Vagina (tissue), 2 donors: Measurements from ENCODE around the gene PPM1M. TPM values are rescaled to one million over a fixed set of nuclear protein-coding genes. Genes with fewer than 3 reads are reported as not detected.

ENCODE experiments used
- DNase-seq, 2 donors: peaks; one replicate each; pipeline ENCODE4 v3.0.0-alpha.2; 2017; ENCODE audit errors: extremely low spot score in 2 of 2
- H3K27ac ChIP-seq: fragments of 200-600 bp; sonication (generic); one replicate; pipeline ENCODE4 v1.5.1; 2019
- H3K27me3 ChIP-seq: fragments of 200-600 bp; sonication (generic); one replicate; pipeline ENCODE4 v1.5.1; 2019
- H3K36me3 ChIP-seq, 2 donors: fragments of 200-600 bp; sonication (generic); one replicate each; pipeline ENCODE4 v1.5.1; 2017 to 2019
- H3K4me1 ChIP-seq: fragments of 200-600 bp; sonication (generic); one replicate; pipeline ENCODE4 v1.5.1; 2019
- H3K4me3 ChIP-seq, 2 donors: fragments of 200-600 bp; sonication (generic); 1 replicate in 1 of 2; 2 replicates in 1 of 2; pipeline ENCODE4 v1.5.1; 2016 to 2019
- H3K9me3 ChIP-seq: fragments of 200-600 bp; sonication (generic); one replicate; pipeline ENCODE4 v1.5.1; 2019
- CTCF ChIP-seq, 3 experiments: fragments of 450-650 bp in 2 of 3; fragments of 200-600 bp in 1 of 3; sonication (generic) in 1 of 3; IDR thresholded peaks; one replicate each; pipeline ENCODE4 v1.5.1; 2017 to 2019; ENCODE audit warnings: antibody characterized with exemption in 3 of 3, mild to moderate bottlenecking in 2 of 3, moderate library complexity in 2 of 3
- POLR2A ChIP-seq, 2 donors: fragments of 450-650 bp; IDR thresholded peaks; one replicate each; pipeline ENCODE4 v1.6.1; 2017; ENCODE audit warnings: antibody characterized with exemption in 2 of 2, mild to moderate bottlenecking in 2 of 2, moderate library complexity in 2 of 2
- POLR2AphosphoS5 ChIP-seq, 2 donors: sonication (generic); formaldehyde crosslinking; IDR thresholded peaks; one replicate each; pipeline ENCODE4 v1.9.0; 2017; ENCODE audit warnings: antibody characterized with exemption in 2 of 2, mild to moderate bottlenecking in 2 of 2, low read depth in 1 of 2; ENCODE audit not compliant: insufficient read depth in 1 of 2
- intact Hi-C: fragments of 100-400 bp; cut with DNase I; formaldehyde crosslinking; loops from one replicate; pipeline ENCODE4 v1.15.1; 2023
- total RNA-seq: library from RNA; depleted of rRNA; stranded (reverse); fragments of >200 nt; gene quantifications from one replicate; pipeline ENCODE4 v1.2.3, GENCODE V29; 2016

Gene PPM1M
- total RNA-seq, 1 donor from 2014 or later, result 25.0 TPM

GRCh38 chr3:52197842-52198625, 47.5 kb upstream of the PPM1M start, which contains the start of gene ALAS1:
Gene ALAS1, plus strand, starts transcription at chr3:52198160. Its CDS starts 1,082 bp downstream, at chr3:52199242.
- H3K4me1 ChIP-seq, result peaks cover 54% of the 10 kb centered on the region

GRCh38 chr3:52198643-52199608, 46.6 kb upstream of the PPM1M start:
- Histone ChIP-seq H3K4me1 (peaks cover 54% of the 10 kb centered on the region), H3K27me3 (no peaks in the 10 kb centered on the region), H3K9me3 (no peaks in the 10 kb centered on the region), H3K36me3 (peaks cover 0 to 27% of the 10 kb centered on the region in 2 donors), H3K4me3 (peak overlapping the region; percentile 91 to 95), H3K27ac (peak overlapping the region; percentile 80)
- intact Hi-C loops, result no loop called here
- no peak for DNase-seq
- no peak for TF ChIP-seq POLR2A (IDR thresholded peaks at IDR 0.05)
- TF ChIP-seq POLR2AphosphoS5 (IDR thresholded peaks at IDR 0.05; ENCODE audit: insufficient read depth in 1 of 2, low read depth in 1 of 2), result no peak
- TF ChIP-seq CTCF (IDR thresholded peaks at IDR 0.05), result no peak

More at GRCh38 chr3:52197842-52198625, 47.5 kb upstream of the PPM1M start, which contains the start of gene ALAS1:
- Histone ChIP-seq H3K27ac (peak within 1 kb of the TSS; percentile 80), H3K36me3 (peaks cover 0 to 20% of the 10 kb centered on the region in 2 donors), H3K27me3 (no peaks in the 10 kb centered on the region), H3K4me3 (peak within 1 kb of the TSS; percentile 91 to 95), H3K9me3 (no peaks in the 10 kb centered on the region)
- intact Hi-C loops, result no loop called here
- no peak for DNase-seq
- peak in 1 of 2 donors; percentile 78 for TF ChIP-seq POLR2A (IDR thresholded peaks at IDR 0.05)
- TF ChIP-seq CTCF (IDR thresholded peaks at IDR 0.05), result peak in 1 of 3 experiments; percentile 13
- peak; percentile 94 to 97 for TF ChIP-seq POLR2AphosphoS5 (IDR thresholded peaks at IDR 0.05; ENCODE audit: insufficient read depth in 1 of 2, low read depth in 1 of 2)

GRCh38 chr3:52200981-52201679, 44.4 kb upstream of the PPM1M start:
- Histone ChIP-seq H3K27me3 (no peaks in the 10 kb centered on the region), H3K36me3 (peaks cover 0 to 45% of the 10 kb centered on the region in 2 donors), H3K4me3 (no peak overlapping the region), H3K27ac (no peak overlapping the region), H3K9me3 (no peaks in the 10 kb centered on the region), H3K4me1 (peaks cover 39% of the 10 kb centered on the region)
- no peak for DNase-seq
- TF ChIP-seq POLR2A (IDR thresholded peaks at IDR 0.05) (no peak), CTCF (IDR thresholded peaks at IDR 0.05) (no peak), POLR2AphosphoS5 (IDR thresholded peaks at IDR 0.05; ENCODE audit: insufficient read depth in 1 of 2, low read depth in 1 of 2) (no peak)
- intact Hi-C loops, result no loop called here

GRCh38 chr3:52202384-52203077, 43.0 kb upstream of the PPM1M start:
- Histone ChIP-seq H3K4me1 (peaks cover 25% of the 10 kb centered on the region), H3K27ac (no peak overlapping the region), H3K9me3 (no peaks in the 10 kb centered on the region), H3K27me3 (no peaks in the 10 kb centered on the region), H3K36me3 (peaks cover 0 to 59% of the 10 kb centered on the region in 2 donors), H3K4me3 (no peak overlapping the region)
- no peak for TF ChIP-seq POLR2A (IDR thresholded peaks at IDR 0.05)
- TF ChIP-seq POLR2AphosphoS5 (IDR thresholded peaks at IDR 0.05; ENCODE audit: insufficient read depth in 1 of 2, low read depth in 1 of 2), result no peak
- TF ChIP-seq CTCF (IDR thresholded peaks at IDR 0.05), result no peak
- intact Hi-C loops, result no loop called here
- no peak for DNase-seq
